IMR-90 (cell line): ENCODE results near the gene MYDGF. TPM values are rescaled to one million over a fixed set of nuclear protein-coding genes. Genes with fewer than 3 reads are reported as not detected.

Experiments used
- ATAC-seq: fragments of 200-7000 bp; cut with Tn5 transposase; 2 replicates; pipeline ENCODE4 v1.9.1; 2020; ENCODE audit warnings: low read depth, mild to moderate bottlenecking, moderate library complexity
- BruUV-seq: library from RNA; stranded (reverse); fragments of 400-500 nt; replicated peaks from 2 replicates; lab custom pipeline; 2021; lab: Mats Ljungman, UMichigan
- CTCF ChIA-PET: fragments of 300-600 bp; formaldehyde crosslinking; extraction: SDS; loops from one replicate; lab custom pipeline; 2021; ENCODE audit warnings: antibody characterized with exemption; lab: Yijun Ruan, JAX
- POLR2A ChIA-PET: fragments of 300-600 bp; sonication (Branson Sonifier 250); formaldehyde crosslinking; loops from one replicate; lab custom pipeline; 2022; ENCODE audit warnings: antibody characterized with exemption; ENCODE audit not compliant: unreplicated experiment; lab: Charles Lee
- DNase-seq: peaks from one replicate; pipeline ENCODE4 v3.0.0; 2013
- H2AFZ ChIP-seq: replicated peaks from 2 replicates; pipeline ENCODE3; 2013; ENCODE audit warnings: low read length, mild to moderate bottlenecking; ENCODE audit not compliant: poor library complexity
- H2AK5ac ChIP-seq: 2 replicates; pipeline ENCODE4 v1.6.1; 2013; ENCODE audit warnings: low read depth, low read length, inconsistent platforms
- H2AK9ac ChIP-seq: replicated peaks from 2 replicates; pipeline ENCODE3; 2013; ENCODE audit warnings: mild to moderate bottlenecking, low read depth, low read length, moderate library complexity; ENCODE audit not compliant: poor library complexity
- H2BK120ac ChIP-seq: 2 replicates; pipeline ENCODE4 v1.6.1; 2013; ENCODE audit warnings: low read depth, low read length, inconsistent platforms
- H2BK15ac ChIP-seq: 3 replicates; pipeline ENCODE4 v1.6.1; 2013; ENCODE audit warnings: low read depth, low read length, inconsistent platforms
- H2BK20ac ChIP-seq: 2 replicates; pipeline ENCODE4 v1.6.1; 2013; ENCODE audit warnings: low read depth, mild to moderate bottlenecking, inconsistent platforms, low read length, moderate library complexity
- H2BK5ac ChIP-seq: 2 replicates; pipeline ENCODE4 v1.6.1; 2013; ENCODE audit warnings: mild to moderate bottlenecking, low read depth, low read length, inconsistent platforms; ENCODE audit not compliant: poor library complexity, severe bottlenecking
- H3K14ac ChIP-seq: replicated peaks from 2 replicates; pipeline ENCODE4 v1.6.1; 2013; ENCODE audit warnings: low read depth, low read length, inconsistent platforms
- H3K18ac ChIP-seq: 2 replicates; pipeline ENCODE4 v1.6.1; 2013; ENCODE audit warnings: low read depth, low read length, control low read depth
- H3K23ac ChIP-seq: 2 replicates; pipeline ENCODE4 v1.6.1; 2013; ENCODE audit warnings: low read depth, low read length, inconsistent platforms
- H3K27ac ChIP-seq: 2 replicates; pipeline ENCODE4 v1.5.1; 2013; ENCODE audit warnings: mild to moderate bottlenecking, control low read depth, low read length; ENCODE audit not compliant: insufficient read depth
- H3K27me3 ChIP-seq: 2 replicates; pipeline ENCODE4 v1.6.1; 2013; ENCODE audit warnings: low read length; ENCODE audit not compliant: control insufficient read depth, insufficient read depth
- H3K36me3 ChIP-seq: 2 replicates; pipeline ENCODE4 v1.6.1; 2013; ENCODE audit warnings: low read length, mixed read lengths; ENCODE audit not compliant: control insufficient read depth, insufficient read depth
- H3K4ac ChIP-seq: 2 replicates; pipeline ENCODE4 v1.6.1; 2013; ENCODE audit warnings: low read depth, low read length, inconsistent platforms
- H3K4me1 ChIP-seq: 2 replicates; pipeline ENCODE4 v1.6.1; 2013; ENCODE audit warnings: low read length, mixed read lengths; ENCODE audit not compliant: control insufficient read depth, insufficient read depth
- H3K4me2 ChIP-seq: 2 replicates; pipeline ENCODE4 v1.6.1; 2013; ENCODE audit warnings: low read depth, mild to moderate bottlenecking, control low read depth, low read length, moderate library complexity
- H3K4me3 ChIP-seq: 2 replicates; pipeline ENCODE4 v1.5.1; 2013; ENCODE audit warnings: low read depth, mild to moderate bottlenecking, control low read depth, low read length, moderate library complexity; ENCODE audit not compliant: insufficient read depth
- H3K56ac ChIP-seq: 2 replicates; pipeline ENCODE4 v1.6.1; 2013; ENCODE audit warnings: low read length, inconsistent platforms; ENCODE audit not compliant: insufficient read depth; ENCODE audit errors: extremely low read depth
- H3K79me1 ChIP-seq, 2 experiments: 2 replicates each; pipeline ENCODE4 v1.6.1; 2013; ENCODE audit warnings: low read length in 2 of 2, inconsistent platforms in 1 of 2, low read depth in 1 of 2
- H3K9ac ChIP-seq: 2 replicates; pipeline ENCODE4 v1.6.1; 2013; ENCODE audit warnings: low read depth, low read length, control low read depth
- H3K9me1 ChIP-seq: 2 replicates; pipeline ENCODE4 v1.6.1; 2013; ENCODE audit warnings: low read length, inconsistent platforms; ENCODE audit not compliant: insufficient read depth
- H3K9me3 ChIP-seq: 2 replicates; pipeline ENCODE4 v1.6.1; 2013; ENCODE audit warnings: low read length; ENCODE audit not compliant: control insufficient read depth, insufficient read depth
- H4K20me1 ChIP-seq: 2 replicates; pipeline ENCODE4 v1.6.1; 2013; ENCODE audit warnings: low read length, inconsistent platforms; ENCODE audit not compliant: insufficient read depth
- H4K5ac ChIP-seq: 2 replicates; pipeline ENCODE4 v1.6.1; 2013; ENCODE audit warnings: mild to moderate bottlenecking, low read depth, low read length, control low read depth
- H4K8ac ChIP-seq, 2 experiments: 2 replicates each; pipeline ENCODE4 v1.6.1; 2013; ENCODE audit warnings: low read depth in 2 of 2, low read length in 2 of 2, control low read depth in 1 of 2, inconsistent platforms in 1 of 2
- H4K91ac ChIP-seq: 2 replicates; pipeline ENCODE4 v1.6.1; 2013; ENCODE audit warnings: low read depth, low read length, inconsistent platforms; ENCODE audit not compliant: insufficient read depth
- CEBPB ChIP-seq: IDR thresholded peaks from 2 replicates; pipeline ENCODE4 v1.6.1; 2012; ENCODE audit warnings: low read depth, low read length, improper control_type of control experiment
- CHD1 ChIP-seq: IDR thresholded peaks from 2 replicates; pipeline ENCODE4 v1.6.1; 2012; ENCODE audit warnings: low read depth, low read length, improper control_type of control experiment
- CTCF ChIP-seq: conservative IDR thresholded peaks from 2 replicates; pipeline ENCODE4 v1.5.1; 2012; ENCODE audit warnings: mild to moderate bottlenecking, low read depth, low read length, improper control_type of control experiment
- ELK1 ChIP-seq: fragments of 150-350 bp; IDR thresholded peaks from 2 replicates; pipeline ENCODE4 v1.6.1; 2016; ENCODE audit warnings: low read depth, mild to moderate bottlenecking, low read length, moderate library complexity, borderline replicate concordance
- FOS ChIP-seq: fragments of 150-350 bp; IDR thresholded peaks from 2 replicates; pipeline ENCODE4 v1.6.1; 2016; ENCODE audit warnings: low read depth, low read length
- MAFK ChIP-seq: IDR thresholded peaks from 2 replicates; pipeline ENCODE4 v1.6.1; 2012; ENCODE audit warnings: low read depth, low read length, improper control_type of control experiment
- MAZ ChIP-seq: IDR thresholded peaks from 2 replicates; pipeline ENCODE4 v1.6.1; 2012; ENCODE audit warnings: low read depth, mild to moderate bottlenecking, low read length, improper control_type of control experiment, moderate library complexity, borderline replicate concordance
- MXI1 ChIP-seq: IDR thresholded peaks from 2 replicates; pipeline ENCODE4 v1.6.1; 2012; ENCODE audit warnings: low read depth, mild to moderate bottlenecking, low read length, moderate library complexity, borderline replicate concordance
- NFE2L2 ChIP-seq: fragments of 150-350 bp; IDR thresholded peaks from 2 replicates; pipeline ENCODE4 v1.6.1; 2016; ENCODE audit warnings: low read depth, mild to moderate bottlenecking, low read length
- POLR2A ChIP-seq: IDR thresholded peaks from 2 replicates; pipeline ENCODE4 v1.6.1; 2012; ENCODE audit warnings: mild to moderate bottlenecking, low read depth, low read length
- RAD21 ChIP-seq: IDR thresholded peaks from 2 replicates; pipeline ENCODE4 v1.6.1; 2012; ENCODE audit warnings: low read length, improper control_type of control experiment
- RCOR1 ChIP-seq: IDR thresholded peaks from 2 replicates; pipeline ENCODE4 v1.6.1; 2012; ENCODE audit warnings: mild to moderate bottlenecking, low read length, improper control_type of control experiment; ENCODE audit not compliant: insufficient replicate concordance
- RFX5 ChIP-seq: IDR thresholded peaks from 2 replicates; pipeline ENCODE4 v1.8.0; 2012; ENCODE audit warnings: low read depth, mild to moderate bottlenecking, low read length, moderate library complexity
- WGBS, 2 experiments: methylation state at CpG; one replicate each; pipeline versions ENCODE4 v1.1.5 to v1.1.7; 2013; ENCODE audit warnings: missing lambda C conversion rate in 2 of 2; ENCODE audit not compliant: insufficient read length in 1 of 2; ENCODE audit errors: extremely low coverage in 2 of 2; 5-methylcytosine and 5-hydroxymethylcytosine counted together
- dilution Hi-C: fragments of 300-500 bp; cut with HindIII; formaldehyde crosslinking; loops from one replicate; pipeline ENCODE4 v1.14.3; 2018; ENCODE audit warnings: low sequenced_read_pairs; ENCODE audit not compliant: unreplicated experiment
- in situ Hi-C: fragments of 300-500 bp; cut with MboI; formaldehyde crosslinking; loops from 3 replicates; pipeline ENCODE4 v1.14.3; 2019; ENCODE audit warnings: low sequenced_read_pairs, inconsistent platforms, mixed read lengths
- intact Hi-C: fragments of 100-400 bp; cut with micrococcal nuclease; formaldehyde crosslinking; loops from 2 replicates; pipeline ENCODE4 v1.10.0; 2022
- polyA plus RNA-seq, 3 experiments: library from polyadenylated mRNA; depleted of rRNA; stranded (reverse); fragments of >200 nt; gene quantifications; 2 replicates each; pipeline ENCODE4 v1.2.3, GENCODE V29; 2012; ENCODE audit warnings: low replicate concordance in 1 of 3
- total RNA-seq: library from RNA; depleted of rRNA; stranded (reverse); fragments of >200 nt; gene quantifications from 2 replicates; pipeline ENCODE4 v1.2.3, GENCODE V29; 2012
- TF ChIP-seq, protein P1 (sequence below): fragments of 150-350 bp; IDR thresholded peaks from 2 replicates; pipeline ENCODE4 v1.6.1; 2017; ENCODE audit warnings: mild to moderate bottlenecking, antibody characterized with exemption, low read length, low read depth

The MYDGF gene
- total and polyA plus RNA-seq, 2 of the 4 experiments (the other 2 are of a cell fraction) = 203 to 310 TPM

DNA sequence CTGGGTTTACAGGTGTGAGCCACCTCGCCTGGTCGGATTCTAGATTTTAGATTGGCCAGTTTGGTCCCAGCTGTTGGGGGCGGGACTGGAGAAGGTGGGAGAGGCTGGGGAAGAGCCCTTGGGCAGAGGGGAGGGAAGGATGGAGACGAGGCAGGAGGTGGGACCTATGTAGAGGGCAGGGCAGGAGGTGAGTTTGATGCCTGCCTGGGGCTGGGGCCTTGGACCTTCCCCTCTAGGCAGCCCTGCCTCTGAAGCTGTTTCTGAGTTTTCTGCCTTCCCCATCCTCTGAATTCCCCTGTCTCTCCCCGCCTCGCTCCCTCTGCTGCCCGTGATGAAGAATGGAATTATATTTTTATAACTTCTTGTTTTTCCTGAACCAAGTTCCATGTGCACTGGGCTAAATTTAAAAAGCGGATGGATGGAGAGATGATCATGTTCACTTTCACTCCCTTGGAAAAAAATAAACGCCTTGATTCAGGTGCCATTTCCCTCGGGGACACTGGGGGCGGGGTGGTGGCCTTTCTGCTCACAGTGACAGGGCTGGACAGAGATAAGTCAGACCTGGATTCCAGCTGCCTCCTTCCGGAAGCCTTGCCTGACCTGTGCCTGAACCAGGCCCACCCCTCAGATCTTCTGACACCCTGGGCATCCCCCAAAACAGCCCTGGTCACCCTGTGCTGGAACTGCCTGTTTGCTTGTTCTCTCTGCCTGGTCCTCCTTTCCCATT is 47.3 kb downstream of the MYDGF start (continued):
- TF ChIP-seq NFE2L2 = no peak

DNA sequence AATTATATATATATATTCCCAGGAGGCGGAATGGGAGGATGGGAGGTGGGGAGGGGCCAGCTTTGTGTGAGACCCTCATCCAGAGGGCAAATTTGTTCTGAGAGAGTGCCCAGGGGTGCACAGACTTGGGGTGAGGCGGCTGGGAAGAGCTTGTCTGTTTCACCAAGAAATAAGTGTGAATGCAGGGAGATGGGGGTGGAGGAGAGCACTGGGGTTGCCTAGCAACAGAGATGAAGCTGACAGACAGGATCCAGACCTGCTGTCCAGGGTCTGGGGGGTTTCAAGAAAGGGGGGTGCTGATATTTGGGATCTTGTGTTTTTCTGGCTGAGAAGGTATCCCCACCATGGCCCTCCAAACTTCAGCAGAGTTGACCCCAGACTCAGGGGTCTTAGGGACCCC is 49.5 kb downstream of the MYDGF start:
- BruUV-seq = no TSS peak
- Histone ChIP-seq H2AFZ (no peak overlapping the region), H4K91ac (no peak overlapping the region), H4K20me1 (no peaks in the 10 kb centered on the region), H3K56ac (no peak overlapping the region), H3K4me2 (no peak overlapping the region), H2BK20ac (no peak overlapping the region), H3K36me3 (no peaks in the 10 kb centered on the region), H3K18ac (no peak overlapping the region), H2BK5ac (no peak overlapping the region), H3K14ac (no peak overlapping the region), H3K23ac (no peak overlapping the region), H3K4me1 (no peaks in the 10 kb centered on the region), H2AK9ac (no peak overlapping the region), H4K5ac (no peak overlapping the region), H2BK15ac (no peak overlapping the region), H4K8ac (no peak overlapping the region), H3K9ac (no peak overlapping the region), H3K9me1 (no peaks in the 10 kb centered on the region), H3K27ac (no peak overlapping the region), H3K27me3 (peaks cover 35% of the 10 kb centered on the region), H3K4ac (no peak overlapping the region), H3K9me3 (no peaks in the 10 kb centered on the region), H2BK120ac (no peak overlapping the region), H3K79me1 (no peaks in the 10 kb centered on the region), H3K4me3 (no peak overlapping the region), H2AK5ac (no peak overlapping the region)
- intact Hi-C loops = no loop called here
- WGBS, 2 experiments = 13% methylated on average over 1 of the region's 2 CpGs; no CpG with 5 or more reads in 1 of the 2 experiments
- dilution Hi-C loops = no loop called here
- DNase-seq = no peak
- in situ Hi-C loops = no loop called here
- ATAC-seq = no peak
- ChIA-PET POLR2A (no interaction called here), CTCF (no interaction called here)
- TF ChIP-seq RCOR1 (no peak), MAZ (no peak), CTCF (no peak), CEBPB (no peak), NFE2L2 (no peak), MXI1 (no peak), RFX5 (no peak), CHD1 (no peak), ELK1 (no peak), POLR2A (no peak), RAD21 (no peak), FOS (no peak), MAFK (no peak)
- TF ChIP-seq, protein P1, sequence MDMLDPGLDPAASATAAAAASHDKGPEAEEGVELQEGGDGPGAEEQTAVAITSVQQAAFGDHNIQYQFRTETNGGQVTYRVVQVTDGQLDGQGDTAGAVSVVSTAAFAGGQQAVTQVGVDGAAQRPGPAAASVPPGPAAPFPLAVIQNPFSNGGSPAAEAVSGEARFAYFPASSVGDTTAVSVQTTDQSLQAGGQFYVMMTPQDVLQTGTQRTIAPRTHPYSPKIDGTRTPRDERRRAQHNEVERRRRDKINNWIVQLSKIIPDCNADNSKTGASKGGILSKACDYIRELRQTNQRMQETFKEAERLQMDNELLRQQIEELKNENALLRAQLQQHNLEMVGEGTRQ = no peak
